NCI-H748 (cell line): ENCODE results near the gene PAPSS2.

ENCODE experiments used
- DNase-seq: peaks from one replicate; lab custom pipeline; 2025; ENCODE audit not compliant: unreplicated experiment; lab: John Stamatoyannopoulos, UW

PAPSS2 gene

GRCh38 chr10:87775766-87776165 is 116.1 kb downstream of the PAPSS2 start:
- no peak for DNase-seq

GRCh38 chr10:87776328-87776727 is 116.7 kb downstream of the PAPSS2 start:
- no peak for DNase-seq

DNA sequence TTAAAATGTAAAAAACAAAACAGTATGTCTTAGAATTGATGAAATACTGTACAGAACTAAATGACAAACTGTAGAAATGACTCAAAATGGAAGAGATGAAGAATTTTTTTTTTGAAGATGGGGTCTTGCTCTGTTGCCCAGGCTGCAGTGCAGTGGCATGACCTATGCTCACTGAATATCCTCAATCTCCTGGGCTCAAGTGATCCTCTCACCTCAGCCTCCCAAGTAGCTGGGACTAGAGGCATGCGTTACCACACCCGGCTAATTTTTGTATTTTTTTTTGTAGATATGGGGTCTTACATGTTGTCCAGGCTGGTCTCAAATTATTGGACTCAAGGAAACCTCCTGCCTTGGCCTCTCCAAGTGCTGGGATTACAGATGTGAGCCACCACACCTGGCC is 121.9 kb downstream of the PAPSS2 start:
- DNase-seq, result no peak

- no peak for DNase-seq
Measured at GRCh38 chr10:87782721-87783120, 123.0 kb downstream of the PAPSS2 start.

DNA sequence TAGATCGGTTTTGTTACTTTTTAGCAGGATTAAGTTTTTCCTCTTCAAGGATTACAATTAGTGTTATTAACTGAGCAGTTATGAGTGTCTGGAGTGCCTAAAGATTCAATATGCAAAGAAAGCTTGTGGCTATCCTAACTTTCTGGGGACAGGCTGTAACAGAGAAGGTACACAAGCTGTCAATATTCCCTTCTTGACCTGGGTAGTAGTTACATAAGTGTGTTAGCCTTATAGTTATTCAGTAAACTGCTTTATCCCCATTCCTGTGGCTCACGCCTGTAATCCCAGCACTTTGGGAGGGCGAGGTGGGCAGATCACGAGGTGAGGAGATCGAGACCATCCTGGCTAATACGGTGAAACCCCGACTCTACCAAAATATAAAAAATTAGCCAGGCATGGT is 126.7 kb downstream of the PAPSS2 start:
- DNase-seq, result no peak

DNA sequence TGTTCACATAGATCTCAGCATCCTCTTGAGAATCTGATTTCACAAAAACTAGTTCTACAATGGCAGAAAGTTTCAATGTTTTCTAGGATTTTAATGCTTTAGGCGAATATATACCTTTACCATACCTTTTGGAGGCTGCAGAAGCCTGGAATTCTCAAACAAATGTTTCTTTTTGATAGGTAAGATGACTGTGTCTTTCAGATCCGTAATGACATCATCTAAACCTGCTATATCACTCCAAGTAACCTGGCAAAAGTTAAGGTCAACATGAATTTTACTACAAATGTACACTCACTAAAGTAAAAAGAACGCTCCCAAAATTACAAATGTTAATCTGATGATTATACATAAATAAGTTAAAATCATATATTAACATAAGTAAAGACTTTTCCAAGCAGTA is 130.5 kb downstream of the PAPSS2 start:
- no peak for DNase-seq

GRCh38 chr10:87794285-87794684 is 134.6 kb downstream of the PAPSS2 start:
- DNase-seq, result no peak
